Esophagus squamous epithelium (tissue), 5 donors: Measurements from ENCODE around the gene VWA5A. TPM values are rescaled to one million over a fixed set of nuclear protein-coding genes. Genes with fewer than 3 reads are reported as not detected.

ENCODE experiments used
- DNase-seq: peaks from one replicate; lab custom pipeline; 2025; lab: John Stamatoyannopoulos, UW
- H3K27ac ChIP-seq, 4 donors: fragments of 200-600 bp; sonication (generic); one replicate each; pipeline ENCODE4 v1.5.1; 2016 to 2019; ENCODE audit warnings: mild to moderate bottlenecking in 1 of 4
- H3K27me3 ChIP-seq, 4 donors: fragments of 200-600 bp; sonication (generic); 1 replicate in 3 of 4; 2 replicates in 1 of 4; pipeline versions ENCODE4 v1.5.1 to v1.6.0; 2017 to 2021; ENCODE audit warnings: antibody characterized with exemption in 1 of 4
- H3K36me3 ChIP-seq, 3 donors: fragments of 200-600 bp; sonication (generic); one replicate each; pipeline ENCODE4 v1.5.1; 2016 to 2019
- H3K4me1 ChIP-seq, 3 donors: fragments of 200-600 bp; sonication (generic); one replicate each; pipeline ENCODE4 v1.5.1; 2017 to 2019
- H3K4me3 ChIP-seq, 4 donors: fragments of 200-600 bp; sonication (generic); 1 replicate in 3 of 4; 2 replicates in 1 of 4; pipeline ENCODE4 v1.5.1; 2016 to 2019; ENCODE audit warnings: mild to moderate bottlenecking in 2 of 4, moderate library complexity in 1 of 4
- H3K9me3 ChIP-seq, 3 donors: fragments of 200-600 bp; sonication (generic); one replicate each; pipeline ENCODE4 v1.5.1; 2016 to 2019
- POLR2A ChIP-seq, 4 donors: fragments of 450-650 bp; IDR thresholded peaks; one replicate each; pipeline ENCODE4 v1.6.1; 2017; ENCODE audit warnings: antibody characterized with exemption in 4 of 4, mild to moderate bottlenecking in 4 of 4, moderate library complexity in 3 of 4
- WGBS, 2 donors: methylation state at CpG; one replicate each; pipeline ENCODE4 v1.1.5; 2018; 5-methylcytosine and 5-hydroxymethylcytosine counted together
- intact Hi-C: fragments of 100-400 bp; cut with DNase I; formaldehyde crosslinking; loops from one replicate; pipeline ENCODE4 v1.15.0; 2022
- total RNA-seq, 4 donors: library from RNA; depleted of rRNA; stranded (reverse); fragments of >200 nt; gene quantifications; one replicate each; pipeline ENCODE4 v1.1.0, GENCODE V29; 2016
- TF ChIP-seq, protein P1 (sequence below), 6 experiments: fragments of 450-650 bp in 4 of 6; fragments of 200-600 bp in 2 of 6; sonication (generic) in 2 of 6; IDR thresholded peaks; one replicate each; pipeline ENCODE4 v1.5.1; 2016 to 2019; ENCODE audit warnings: antibody characterized with exemption in 6 of 6, mild to moderate bottlenecking in 4 of 6, moderate library complexity in 4 of 6
- donor health status: DM: yes; HTN: yes; CAD: no.

The VWA5A gene
- total RNA-seq, 4 donors from 2014 or later = 2.7 to 19.8 (median 12.1) TPM

DNA sequence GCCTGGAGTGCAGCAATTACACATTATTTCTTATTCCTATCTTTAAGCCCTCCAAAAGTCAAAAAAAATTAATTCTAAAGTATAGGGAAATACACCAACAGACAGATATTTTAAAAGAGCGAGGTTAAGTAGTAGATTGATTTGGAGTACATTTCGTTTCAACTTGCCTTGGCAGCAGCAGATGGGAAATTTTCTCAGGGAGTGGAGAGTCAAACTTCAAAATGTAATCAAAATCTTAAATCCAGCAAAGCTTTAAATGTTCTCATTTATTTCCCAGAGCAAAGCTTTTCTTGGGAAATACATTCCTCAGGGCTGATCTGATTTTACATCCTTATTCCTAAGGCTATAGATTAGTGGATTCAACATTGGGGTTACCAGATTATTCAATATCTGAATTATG is 21.9 kb upstream of the VWA5A start:
- no peaks in the 10 kb centered on the region for H3K9me3 ChIP-seq
- no peaks in the 10 kb centered on the region for H3K4me1 ChIP-seq
- no peak for DNase-seq
- H3K36me3 ChIP-seq = no peaks in the 10 kb centered on the region
- H3K4me3 ChIP-seq = no peak overlapping the region
- 64 to 76% methylated on average over 2 of the region's 2 CpGs for WGBS, 2 donors
- no peaks in the 10 kb centered on the region for H3K27me3 ChIP-seq
- TF ChIP-seq POLR2A (IDR thresholded peaks at IDR 0.05) = no peak
- TF ChIP-seq, protein P1, sequence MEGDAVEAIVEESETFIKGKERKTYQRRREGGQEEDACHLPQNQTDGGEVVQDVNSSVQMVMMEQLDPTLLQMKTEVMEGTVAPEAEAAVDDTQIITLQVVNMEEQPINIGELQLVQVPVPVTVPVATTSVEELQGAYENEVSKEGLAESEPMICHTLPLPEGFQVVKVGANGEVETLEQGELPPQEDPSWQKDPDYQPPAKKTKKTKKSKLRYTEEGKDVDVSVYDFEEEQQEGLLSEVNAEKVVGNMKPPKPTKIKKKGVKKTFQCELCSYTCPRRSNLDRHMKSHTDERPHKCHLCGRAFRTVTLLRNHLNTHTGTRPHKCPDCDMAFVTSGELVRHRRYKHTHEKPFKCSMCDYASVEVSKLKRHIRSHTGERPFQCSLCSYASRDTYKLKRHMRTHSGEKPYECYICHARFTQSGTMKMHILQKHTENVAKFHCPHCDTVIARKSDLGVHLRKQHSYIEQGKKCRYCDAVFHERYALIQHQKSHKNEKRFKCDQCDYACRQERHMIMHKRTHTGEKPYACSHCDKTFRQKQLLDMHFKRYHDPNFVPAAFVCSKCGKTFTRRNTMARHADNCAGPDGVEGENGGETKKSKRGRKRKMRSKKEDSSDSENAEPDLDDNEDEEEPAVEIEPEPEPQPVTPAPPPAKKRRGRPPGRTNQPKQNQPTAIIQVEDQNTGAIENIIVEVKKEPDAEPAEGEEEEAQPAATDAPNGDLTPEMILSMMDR (IDR thresholded peaks at IDR 0.05) = no peak
- intact Hi-C loops = no loop called here
- no peak overlapping the region for H3K27ac ChIP-seq

DNA sequence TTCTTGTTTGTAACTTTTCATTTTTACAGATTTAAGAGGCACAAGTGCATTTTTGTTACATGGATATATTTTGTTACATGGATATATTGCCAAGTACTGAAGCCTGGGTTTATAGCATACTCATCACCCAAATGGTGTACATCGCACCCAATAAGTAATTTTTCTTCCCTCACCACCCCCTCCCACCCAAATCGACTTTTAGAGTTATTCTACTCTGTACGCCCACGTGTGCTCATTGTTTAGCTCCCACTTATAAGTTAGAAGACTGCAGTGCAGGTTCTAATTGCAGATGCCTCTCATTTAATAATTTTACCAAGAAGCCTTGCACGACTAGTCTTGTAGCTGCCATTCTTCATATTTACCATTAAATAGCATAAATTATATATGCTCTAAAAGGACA is 20.5 kb upstream of the VWA5A start:
- no peak overlapping the region for H3K27ac ChIP-seq
- H3K4me1 ChIP-seq = no peaks in the 10 kb centered on the region
- no peak for DNase-seq
- no peaks in the 10 kb centered on the region for H3K9me3 ChIP-seq
- TF ChIP-seq, protein P1 (IDR thresholded peaks at IDR 0.05) = no peak
- no peak for TF ChIP-seq POLR2A (IDR thresholded peaks at IDR 0.05)
- H3K27me3 ChIP-seq = no peaks in the 10 kb centered on the region
- H3K36me3 ChIP-seq = no peaks in the 10 kb centered on the region
- no peak overlapping the region for H3K4me3 ChIP-seq
- 72 to 75% methylated on average over 5 of the region's 5 CpGs for WGBS, 2 donors
- intact Hi-C loops = no loop called here

GRCh38 chr11:124096364-124096763 is 18.9 kb upstream of the VWA5A start:
- no peak overlapping the region for H3K27ac ChIP-seq
- WGBS, 2 donors = 71 to 79% methylated on average over 5 of the region's 5 CpGs

DNA sequence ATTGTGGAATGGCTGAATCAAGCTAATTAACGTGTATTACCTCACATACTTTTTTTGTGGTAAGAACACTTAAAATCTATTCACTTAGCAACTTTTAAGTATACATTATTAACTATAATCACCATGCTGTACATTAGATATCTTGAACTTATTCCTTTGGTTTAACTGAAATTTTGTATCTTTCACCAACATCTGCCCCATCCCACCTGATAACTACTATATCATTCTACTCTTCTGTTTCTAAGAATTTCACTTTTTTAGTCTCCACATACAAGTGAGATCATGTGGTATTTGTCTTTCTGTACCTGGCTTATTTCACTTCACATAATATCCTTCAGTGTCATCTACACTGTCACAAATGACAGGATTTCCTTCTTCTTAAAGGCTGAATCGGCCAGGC is 17.1 kb upstream of the VWA5A start:
- 72 to 82% methylated on average over 2 of the region's 2 CpGs for WGBS, 2 donors
- Histone ChIP-seq H3K27me3 (no peaks in the 10 kb centered on the region), H3K4me3 (no peak overlapping the region), H3K27ac (no peak overlapping the region), H3K9me3 (no peaks in the 10 kb centered on the region), H3K36me3 (no peaks in the 10 kb centered on the region), H3K4me1 (no peaks in the 10 kb centered on the region)
- intact Hi-C loops = no loop called here
- DNase-seq = no peak
- TF ChIP-seq POLR2A (IDR thresholded peaks at IDR 0.05) = no peak
- TF ChIP-seq, protein P1 (IDR thresholded peaks at IDR 0.05) = no peak

More at GRCh38 chr11:124096364-124096763, 18.9 kb upstream of the VWA5A start:
- no peak overlapping the region for H3K4me3 ChIP-seq
- no peaks in the 10 kb centered on the region for H3K27me3 ChIP-seq
- TF ChIP-seq POLR2A (IDR thresholded peaks at IDR 0.05) = no peak
- TF ChIP-seq, protein P1 (IDR thresholded peaks at IDR 0.05) = no peak
- H3K4me1 ChIP-seq = no peaks in the 10 kb centered on the region
- intact Hi-C loops = no loop called here
- no peaks in the 10 kb centered on the region for H3K36me3 ChIP-seq
- H3K9me3 ChIP-seq = no peaks in the 10 kb centered on the region
- DNase-seq = no peak

- TF ChIP-seq, protein P1 (IDR thresholded peaks at IDR 0.05) = no peak
- TF ChIP-seq POLR2A (IDR thresholded peaks at IDR 0.05) = no peak
- Histone ChIP-seq H3K9me3 (no peaks in the 10 kb centered on the region), H3K4me1 (no peaks in the 10 kb centered on the region), H3K27me3 (no peaks in the 10 kb centered on the region), H3K36me3 (no peaks in the 10 kb centered on the region), H3K27ac (no peak overlapping the region), H3K4me3 (no peak overlapping the region)
- no peak for DNase-seq
- 40 to 56% methylated on average over 1 of the region's 1 CpG for WGBS, 2 donors
- intact Hi-C loops = no loop called here
Measured at GRCh38 chr11:124101737-124102136, 13.5 kb upstream of the VWA5A start.
